Endothelial cell of hepatic sinusoid (primary cell): ENCODE results near the gene MS4A15.
"Not testable (repeated sequence)": the region's sequence is repeated elsewhere in the genome, so short reads cannot be mapped to it uniquely, and the experiment has no call there.

Experiments used
- in situ Hi-C: cut with HindIII; loops from 2 replicates; pipeline ENCODE4 v1.10.0; 2017; ENCODE audit warnings: low sequenced_read_pairs

MS4A15 gene

GRCh38 chr11:60756307-60757032, at the start of gene MS4A15:
TSS of gene MS4A15 (plus strand) at chr11:60756867. CDS start at chr11:60763734, 6,867 bp downstream.
- in situ Hi-C loops = no loop called here

GRCh38 chr11:60706931-60707330, 49.7 kb upstream of the MS4A15 start:
- in situ Hi-C loops = no loop called here

- in situ Hi-C loops = no loop called here
Observed at GRCh38 chr11:60710482-60710881, 46.2 kb upstream of the MS4A15 start.

GRCh38 chr11:60711276-60711675, 45.4 kb upstream of the MS4A15 start:
- in situ Hi-C loops = no loop called here

- in situ Hi-C loops = not testable (repeated sequence)
Observed at GRCh38 chr11:60713423-60713822, 43.2 kb upstream of the MS4A15 start.

- in situ Hi-C loops = no loop called here
Observed at GRCh38 chr11:60717956-60718355, 38.7 kb upstream of the MS4A15 start.

GRCh38 chr11:60718524-60719316, 37.9 kb upstream of the MS4A15 start:
- in situ Hi-C loops = no loop called here

- in situ Hi-C loops = no loop called here
Observed at GRCh38 chr11:60719391-60719790, 37.3 kb upstream of the MS4A15 start.

- in situ Hi-C loops = no loop called here
Observed at GRCh38 chr11:60720460-60720859, 36.2 kb upstream of the MS4A15 start.

GRCh38 chr11:60724420-60724819, 32.2 kb upstream of the MS4A15 start, which contains the start of gene MS4A18:
TSS of gene MS4A18 (plus strand) at chr11:60724720.
- in situ Hi-C loops = no loop called here

GRCh38 chr11:60725592-60725991, 31.1 kb upstream of the MS4A15 start:
- in situ Hi-C loops = loop anchor here (5.0 kb wide), 1 partner anchor 33 kb away; no protein-coding TSS in a partner anchor

GRCh38 chr11:60731586-60731985, 25.1 kb upstream of the MS4A15 start:
- in situ Hi-C loops = no loop called here

GRCh38 chr11:60734279-60734678, 22.4 kb upstream of the MS4A15 start:
- in situ Hi-C loops = no loop called here

GRCh38 chr11:60739114-60739513, 17.6 kb upstream of the MS4A15 start:
- in situ Hi-C loops = no loop called here

- in situ Hi-C loops = no loop called here
Observed at GRCh38 chr11:60740573-60740972, 16.1 kb upstream of the MS4A15 start.

GRCh38 chr11:60741421-60741820, 15.2 kb upstream of the MS4A15 start:
- in situ Hi-C loops = no loop called here

GRCh38 chr11:60743058-60743457, 13.6 kb upstream of the MS4A15 start:
- in situ Hi-C loops = no loop called here

GRCh38 chr11:60744114-60744513, 12.6 kb upstream of the MS4A15 start:
- in situ Hi-C loops = no loop called here

GRCh38 chr11:60747359-60747873, 9.3 kb upstream of the MS4A15 start:
- in situ Hi-C loops = no loop called here

- in situ Hi-C loops = no loop called here
Observed at GRCh38 chr11:60748225-60748624, 8.4 kb upstream of the MS4A15 start.

- in situ Hi-C loops = no loop called here
Observed at GRCh38 chr11:60748821-60749220, 7.8 kb upstream of the MS4A15 start.

GRCh38 chr11:60750911-60751310, 5.8 kb upstream of the MS4A15 start:
- in situ Hi-C loops = no loop called here
